Mesothelial cell of epicardium (in vitro differentiated cells): ENCODE data around the gene COPS7A. TPM values are rescaled to one million over a fixed set of nuclear protein-coding genes. Genes with fewer than 3 reads are reported as not detected.
"Not testable (repeated sequence)": the region's sequence is repeated elsewhere in the genome, so short reads cannot be mapped to it uniquely, and the experiment has no call there.

Experiments
- DNase-seq, 2 experiments: peaks; one replicate each; pipeline ENCODE4 v3.0.0; 2021; ENCODE audit warnings: low spot score in 2 of 2; ENCODE audit not compliant: unreplicated experiment in 2 of 2
- H3K27ac Mint-ChIP-seq: 2 replicates; pipeline ENCODE4 v1.8.0; 2021; ENCODE audit warnings: mixed read lengths
- H3K27me3 Mint-ChIP-seq: 2 replicates; pipeline ENCODE4 v1.8.0; 2021; ENCODE audit warnings: low read depth, mixed read lengths
- H3K36me3 Mint-ChIP-seq: 2 replicates; pipeline ENCODE4 v1.8.0; 2021; ENCODE audit warnings: mixed read lengths
- H3K4me1 Mint-ChIP-seq: 2 replicates; pipeline ENCODE4 v1.8.0; 2021; ENCODE audit warnings: mixed read lengths
- H3K4me3 Mint-ChIP-seq: 2 replicates; pipeline ENCODE4 v1.8.0; 2021; ENCODE audit warnings: mild to moderate bottlenecking, moderate library complexity, mixed read lengths
- H3K9me3 Mint-ChIP-seq: 2 replicates; pipeline ENCODE4 v1.8.0; 2021; ENCODE audit warnings: mixed read lengths
- CTCF ChIP-seq: fragments of 200-600 bp; sonication (generic); IDR thresholded peaks from one replicate; pipeline ENCODE4 v1.5.0; 2021; ENCODE audit warnings: antibody characterized with exemption; ENCODE audit not compliant: unreplicated experiment
- total RNA-seq: library from RNA; stranded (reverse); gene quantifications from 3 replicates; pipeline ENCODE4 v1.2.1, GENCODE V29; 2021

Gene COPS7A
- total RNA-seq, 1 donor from 2014 or later: 37.6 TPM

GRCh38 chr12:6699259-6699988, 24.4 kb upstream of the COPS7A start:
- peaks cover 17% of the 10 kb centered on the region for H3K4me1 Mint-ChIP-seq
- H3K27ac Mint-ChIP-seq: no peak overlapping the region
- DNase-seq: no peak
- TF ChIP-seq CTCF: no peak
- H3K9me3 Mint-ChIP-seq: no peaks in the 10 kb centered on the region
- peaks cover 89% of the 10 kb centered on the region for H3K27me3 Mint-ChIP-seq
- H3K36me3 Mint-ChIP-seq: no peaks in the 10 kb centered on the region
- peak overlapping the region; percentile 67 for H3K4me3 Mint-ChIP-seq

- peak overlapping the region; percentile 67 for H3K4me3 Mint-ChIP-seq
- DNase-seq: peak in 1 of 2 experiments; percentile 53
- H3K27me3 Mint-ChIP-seq: peaks cover 90% of the 10 kb centered on the region
- TF ChIP-seq CTCF: no peak
- no peaks in the 10 kb centered on the region for H3K36me3 Mint-ChIP-seq
- H3K4me1 Mint-ChIP-seq: peaks cover 17% of the 10 kb centered on the region
- H3K27ac Mint-ChIP-seq: no peak overlapping the region
- no peaks in the 10 kb centered on the region for H3K9me3 Mint-ChIP-seq
Measured at GRCh38 chr12:6699989-6700645, 23.7 kb upstream of the COPS7A start.

- Mint-ChIP-seq H3K27ac (no peak within 1 kb of the TSS), H3K4me3 (peak within 1 kb of the TSS; percentile 75), H3K9me3 (no peaks in the 10 kb centered on the region)
Measured at GRCh38 chr12:6700646-6701051, 23.2 kb upstream of the COPS7A start, which contains the start of gene PIANP. Gene PIANP, minus strand, starts transcription at chr12:6700815. Its CDS starts 2,754 bp downstream, at chr12:6698061.

GRCh38 chr12:6701078-6701768, 22.6 kb upstream of the COPS7A start:
- Mint-ChIP-seq H3K27me3 (peaks cover 85% of the 10 kb centered on the region), H3K9me3 (no peaks in the 10 kb centered on the region), H3K4me3 (peak overlapping the region; percentile 75), H3K27ac (no peak overlapping the region), H3K36me3 (no peaks in the 10 kb centered on the region), H3K4me1 (peaks cover 17% of the 10 kb centered on the region)
- DNase-seq: no peak
- no peak for TF ChIP-seq CTCF

More at GRCh38 chr12:6700646-6701051, 23.2 kb upstream of the COPS7A start, which contains the start of gene PIANP:
- peaks cover 91% of the 10 kb centered on the region for H3K27me3 Mint-ChIP-seq
- H3K36me3 Mint-ChIP-seq: no peaks in the 10 kb centered on the region
- no peak for TF ChIP-seq CTCF
- peak; percentile 63 to 75 for DNase-seq
- peaks cover 17% of the 10 kb centered on the region for H3K4me1 Mint-ChIP-seq

GRCh38 chr12:6703631-6704030, 20.2 kb upstream of the COPS7A start:
- H3K9me3 Mint-ChIP-seq: no peaks in the 10 kb centered on the region
- no peak overlapping the region for H3K4me3 Mint-ChIP-seq
- DNase-seq: no peak
- H3K36me3 Mint-ChIP-seq: no peaks in the 10 kb centered on the region
- no peak for TF ChIP-seq CTCF
- peaks cover 17% of the 10 kb centered on the region for H3K4me1 Mint-ChIP-seq
- peaks cover 65% of the 10 kb centered on the region for H3K27me3 Mint-ChIP-seq
- no peak overlapping the region for H3K27ac Mint-ChIP-seq

- not testable (repeated sequence) for DNase-seq
Measured at GRCh38 chr12:6708351-6708750, 15.5 kb upstream of the COPS7A start.

More at GRCh38 chr12:6708351-6708750, 15.5 kb upstream of the COPS7A start:
- not testable (repeated sequence) for H3K4me1 Mint-ChIP-seq, H3K36me3 Mint-ChIP-seq, H3K4me3 Mint-ChIP-seq, H3K27ac Mint-ChIP-seq, H3K9me3 Mint-ChIP-seq
- H3K27me3 Mint-ChIP-seq: peaks cover 23% of the 10 kb centered on the region
